Stimulated activated CD8-positive, alpha-beta memory T cell treated with anti-CD3 and anti-CD28 coated beads, Interleukin-15, amount 100 ng/mL, for 24 hours (primary cell): Measurements from ENCODE around the gene MORN4.
"Not testable (repeated sequence)": the region's sequence is repeated elsewhere in the genome, so short reads cannot be mapped to it uniquely, and the experiment has no call there.

Experiments used
- DNase-seq: peaks from one replicate; pipeline ENCODE4 v3.0.0-alpha.2; 2020; ENCODE audit warnings: low read depth

MORN4 gene

DNA sequence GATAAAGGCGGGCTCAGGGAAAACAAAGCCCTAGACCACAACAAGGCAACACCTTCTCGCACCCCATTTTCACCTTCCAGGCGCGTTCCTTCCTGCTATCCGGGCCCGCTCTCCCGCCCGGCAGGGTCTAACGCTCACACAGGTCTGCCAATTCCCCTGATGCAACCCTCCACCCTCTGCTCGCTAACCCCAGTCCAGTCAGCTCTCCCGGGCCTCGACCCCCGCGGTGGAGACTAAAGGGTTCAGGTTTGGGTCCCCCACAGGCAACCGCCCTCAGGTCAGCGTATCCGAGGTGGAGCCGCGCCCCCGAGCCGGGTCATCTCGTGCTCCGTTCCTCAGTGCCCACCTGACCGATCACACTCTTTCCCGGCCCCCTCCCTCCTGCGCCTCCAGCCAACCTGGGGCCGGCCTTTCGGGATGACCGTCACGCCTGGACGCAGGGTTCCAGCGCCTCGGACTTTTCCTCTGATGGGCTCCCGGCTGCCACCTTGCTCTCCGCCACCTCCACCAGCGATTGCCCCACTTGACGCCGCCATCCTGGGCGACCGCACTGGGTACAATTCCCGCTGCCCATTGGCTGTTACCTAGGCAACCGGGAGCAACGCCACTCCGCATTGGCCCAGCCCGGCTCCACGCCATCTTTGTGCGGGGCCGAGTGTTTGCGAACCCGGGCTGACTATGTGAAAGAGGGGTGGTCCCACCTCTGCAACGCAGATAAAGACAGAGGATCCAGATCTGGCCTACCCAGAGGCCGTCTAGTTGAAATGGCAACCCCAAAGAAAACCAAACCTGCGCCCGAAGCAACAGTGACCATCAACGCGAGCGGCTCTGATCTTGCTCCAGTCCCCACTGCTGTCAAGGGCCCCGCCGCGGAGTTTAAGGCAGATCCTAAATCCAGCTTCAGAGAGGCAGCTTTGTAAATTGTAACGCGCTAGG is at the start of gene MORN4:
MORN4 (minus strand) TSS at position 552 of the 936 bp plus-strand sequence. CDS start 13,847 bp downstream, outside the sequence.
- peak; percentile 72 for DNase-seq

DNA sequence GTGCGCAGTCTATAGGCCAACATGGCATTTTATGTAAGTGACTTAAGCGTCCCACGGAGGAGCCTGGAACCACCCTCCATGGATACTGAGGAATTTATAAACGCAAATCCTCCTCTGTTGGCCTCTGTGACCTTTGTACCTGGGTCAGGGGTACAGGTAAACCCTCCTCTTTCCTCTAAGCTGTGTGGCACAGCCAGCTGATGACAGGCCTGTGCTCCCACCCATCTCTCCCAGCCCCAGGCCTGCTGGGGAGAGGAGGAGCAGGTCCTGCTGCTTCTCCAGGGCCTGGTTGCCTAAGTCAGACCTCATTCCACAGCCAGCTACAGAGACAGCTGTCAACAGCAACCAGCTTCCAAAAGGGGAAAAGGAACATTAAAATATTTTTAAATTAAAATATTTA is 48.7 kb upstream of the MORN4 start:
- no peak for DNase-seq

DNA sequence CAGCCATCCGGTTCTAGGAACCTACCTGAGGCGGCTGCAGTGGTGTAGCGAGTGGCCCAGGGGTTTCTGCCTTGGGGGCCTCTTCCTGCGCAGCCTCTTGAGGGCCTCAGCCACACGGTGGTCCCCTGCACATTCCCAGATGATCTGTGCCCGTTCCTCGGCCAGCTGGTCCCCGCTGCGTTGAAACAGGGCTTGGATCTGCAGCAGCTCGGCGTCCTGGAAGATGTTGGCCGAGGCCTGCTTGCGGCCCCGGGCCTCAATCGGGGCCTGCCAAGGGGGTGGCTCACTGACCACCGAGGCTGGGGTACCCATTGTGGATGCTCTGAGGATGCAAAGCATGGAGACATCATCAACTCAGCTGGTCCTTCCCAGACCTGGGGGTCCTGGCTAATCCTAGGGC is 46.3 kb upstream of the MORN4 start:
- DNase-seq, result no peak

DNA sequence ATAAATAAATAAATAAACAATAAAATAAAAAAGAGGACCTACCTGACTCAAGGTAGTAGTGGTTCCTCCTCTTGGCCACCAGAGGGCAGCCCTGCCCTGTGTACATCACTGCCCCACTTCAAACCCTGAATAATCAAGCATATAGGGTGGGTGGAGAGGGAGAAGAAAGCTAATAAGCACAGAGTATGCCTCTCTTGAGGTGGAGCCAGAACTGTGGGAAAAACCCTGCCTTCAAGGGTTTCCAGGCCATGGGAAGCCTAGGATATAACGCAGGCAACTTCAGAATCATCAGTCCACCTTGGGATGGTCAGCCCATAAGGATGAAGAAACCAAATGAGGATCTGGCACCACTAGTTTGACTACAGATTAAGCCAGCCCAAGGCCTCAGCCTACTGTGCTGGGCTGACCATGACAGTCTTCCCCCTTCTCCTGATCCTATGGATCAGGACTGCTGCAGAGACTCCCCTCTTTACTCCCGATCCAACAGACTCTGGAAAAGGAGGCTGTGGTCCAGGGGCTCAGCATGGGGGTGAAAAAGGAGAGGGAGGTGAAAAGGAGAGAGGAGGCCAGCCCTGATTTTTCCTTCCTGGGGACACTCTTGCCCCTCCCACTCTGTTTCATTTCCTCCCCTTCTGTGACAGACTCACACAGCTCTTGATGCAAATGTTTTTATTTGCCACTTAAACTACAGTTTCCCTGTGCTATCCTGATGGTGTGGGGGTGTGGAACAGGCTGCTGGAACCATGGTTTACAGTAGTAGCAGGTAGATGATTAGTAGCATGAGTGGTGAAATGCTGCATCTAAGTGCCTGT is 43.7 kb upstream of the MORN4 start:
- DNase-seq, result no peak

DNA sequence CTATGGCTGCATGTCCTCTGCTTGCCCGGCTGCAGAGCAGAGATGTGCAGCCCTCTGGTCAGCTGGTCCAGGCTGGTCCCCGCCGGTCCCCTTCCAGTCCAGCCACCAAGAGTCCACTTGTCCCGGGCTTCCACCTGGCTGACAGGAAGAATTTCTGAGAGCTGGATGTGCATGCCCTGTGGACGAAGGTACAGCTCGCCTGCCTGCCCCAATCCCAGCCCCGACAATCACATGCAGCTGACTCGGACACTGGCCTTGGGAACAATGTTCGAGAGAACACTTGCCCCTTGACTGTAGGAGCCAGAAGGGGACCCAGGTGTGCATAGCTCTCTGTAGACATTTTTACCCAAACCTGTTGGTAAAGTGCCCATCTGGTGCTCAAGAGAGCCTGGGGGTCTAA is 41.9 kb upstream of the MORN4 start:
- no peak for DNase-seq

DNA sequence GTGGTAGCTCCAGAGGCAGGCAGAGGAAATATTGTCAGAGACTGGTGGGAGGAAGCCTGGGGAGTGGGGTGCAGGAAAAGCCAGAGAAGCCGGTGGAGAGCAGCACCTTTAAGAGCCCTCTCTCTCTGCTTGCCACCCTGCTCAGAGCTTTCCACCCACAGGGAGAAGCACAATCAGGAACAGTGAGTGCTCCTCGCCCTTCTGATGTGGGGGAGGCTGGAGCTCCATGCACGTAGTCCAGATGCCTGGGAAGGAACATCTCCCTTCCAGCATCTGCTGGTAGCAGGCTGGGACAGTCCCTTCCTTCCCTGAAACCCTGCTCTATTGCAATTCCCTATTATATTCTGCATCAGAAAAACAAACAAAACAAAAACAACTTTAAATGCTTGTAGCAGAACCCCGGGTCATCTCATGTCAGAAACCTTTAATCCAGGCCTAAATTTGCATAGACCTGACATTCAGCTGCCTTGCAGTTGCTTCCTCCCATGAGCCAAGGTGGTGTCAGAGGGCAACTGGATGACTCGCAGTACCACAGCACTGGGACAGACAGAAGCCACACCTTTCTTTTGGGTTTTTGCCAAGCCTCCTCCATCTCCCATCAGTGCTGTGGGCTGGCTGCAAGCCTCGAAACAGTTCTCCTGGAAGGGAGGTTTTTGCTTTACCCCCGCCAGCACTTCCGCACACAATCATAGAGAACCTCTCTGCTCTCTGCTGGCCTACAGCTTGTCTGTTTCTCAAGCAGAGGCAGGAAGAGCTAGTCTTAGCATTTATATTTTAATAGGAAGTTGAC is 40.6 kb upstream of the MORN4 start:
- DNase-seq, result no peak

DNA sequence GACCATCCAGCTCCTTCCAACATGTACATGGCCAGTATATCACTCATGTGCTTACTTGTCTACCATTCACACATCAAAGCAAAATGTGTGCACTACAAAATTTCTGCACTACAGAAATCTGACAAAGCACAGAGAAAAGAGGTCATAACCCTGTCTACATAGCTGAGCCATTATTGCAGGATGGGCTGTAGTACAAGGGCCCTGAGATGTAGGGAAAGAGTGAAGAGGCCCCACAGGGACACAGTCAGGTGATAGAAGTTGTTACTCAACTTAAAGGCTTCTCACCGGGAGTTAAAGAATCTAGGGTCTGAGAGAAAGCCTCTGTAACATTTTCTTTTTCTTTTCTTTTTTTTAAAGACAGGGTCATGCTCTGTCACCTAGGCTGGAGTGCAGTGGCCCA is 36.3 kb upstream of the MORN4 start:
- no peak for DNase-seq

DNA sequence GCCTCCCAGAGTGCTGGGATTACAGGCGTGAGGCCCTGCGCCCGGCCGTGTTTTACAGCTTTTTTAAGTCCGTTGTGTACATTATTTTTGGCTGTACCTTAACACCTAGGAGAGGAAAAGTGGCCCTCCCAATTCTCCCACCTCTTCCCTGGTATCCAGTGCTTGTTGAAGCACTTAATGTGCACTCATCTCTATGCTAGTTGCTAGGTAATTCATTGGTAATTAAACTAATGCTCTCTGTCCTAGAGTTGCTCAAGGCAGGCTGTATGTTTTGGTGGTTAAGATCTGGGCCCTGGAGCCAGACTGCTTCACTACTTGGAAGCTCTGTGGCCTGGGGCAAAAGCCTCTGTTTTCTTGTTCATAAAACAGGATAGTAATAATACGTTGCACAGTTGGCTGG is 34.2 kb upstream of the MORN4 start:
- DNase-seq, result no peak

DNA sequence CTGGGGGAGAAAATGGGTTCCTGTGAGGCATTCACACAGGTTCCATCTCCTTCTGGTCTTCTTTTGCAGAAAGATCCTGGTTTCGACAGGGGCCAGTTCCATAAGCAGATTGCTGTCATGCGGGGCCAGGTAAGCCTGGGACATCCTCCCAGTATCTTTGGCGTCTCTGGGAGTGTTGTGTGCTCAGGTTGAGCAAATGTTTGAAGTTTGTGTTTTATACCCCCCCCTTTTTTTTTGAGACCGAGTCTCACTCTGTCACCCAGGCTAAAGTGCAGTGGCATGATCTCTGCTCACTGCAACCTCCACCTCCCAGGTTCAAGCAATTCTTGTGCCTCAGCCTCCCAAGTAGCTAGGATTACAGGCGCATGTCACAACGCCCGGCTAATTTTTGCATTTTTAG is 33.7 kb upstream of the MORN4 start:
- no peak for DNase-seq

DNA sequence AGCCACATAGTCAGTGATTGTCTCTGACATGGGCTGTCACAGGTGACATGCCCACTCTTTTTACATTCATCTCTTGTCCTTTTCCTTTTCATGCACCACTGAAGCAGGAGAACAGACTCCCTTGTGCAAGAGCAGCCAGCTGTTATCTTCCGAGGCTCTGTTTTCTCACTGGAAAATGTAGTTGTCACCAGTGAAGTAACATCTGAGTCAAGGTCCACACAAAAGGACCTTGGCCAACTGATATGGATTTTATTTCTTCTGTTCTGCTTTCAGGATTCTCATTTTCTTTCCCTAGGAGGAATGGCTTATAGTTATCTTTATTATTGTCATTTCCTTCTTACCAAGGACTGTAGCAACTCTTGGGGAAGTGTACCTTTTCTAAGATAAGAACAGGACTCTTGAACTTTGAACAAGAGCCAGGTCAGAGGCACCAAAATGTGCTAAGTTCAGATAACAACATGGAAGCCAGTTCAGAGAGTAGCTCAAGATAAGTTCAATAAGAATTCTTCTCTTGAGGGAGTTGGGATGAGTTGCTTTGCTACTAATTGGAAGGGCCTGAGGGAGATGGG is 31.1 kb upstream of the MORN4 start:
- DNase-seq, result no peak

DNA sequence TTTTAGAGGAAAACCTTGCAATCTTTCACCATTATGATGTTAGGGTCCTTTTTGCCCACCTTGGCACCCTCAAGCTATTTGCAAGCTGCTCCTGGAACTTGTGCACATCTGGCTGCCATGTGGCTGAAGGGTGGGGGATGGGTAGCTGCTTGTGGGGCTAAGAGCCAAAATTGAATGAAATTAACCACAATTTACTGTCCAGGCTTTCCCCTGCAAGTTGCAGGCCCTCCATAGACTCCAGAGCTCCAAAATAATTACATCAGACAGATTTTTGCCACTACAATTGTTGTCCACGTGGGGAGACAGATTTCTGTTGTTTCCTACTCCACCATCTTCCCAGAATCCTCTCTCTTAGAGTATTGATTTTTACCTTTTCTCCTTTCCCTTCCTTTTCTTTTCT is 26.3 kb upstream of the MORN4 start:
- no peak for DNase-seq

DNA sequence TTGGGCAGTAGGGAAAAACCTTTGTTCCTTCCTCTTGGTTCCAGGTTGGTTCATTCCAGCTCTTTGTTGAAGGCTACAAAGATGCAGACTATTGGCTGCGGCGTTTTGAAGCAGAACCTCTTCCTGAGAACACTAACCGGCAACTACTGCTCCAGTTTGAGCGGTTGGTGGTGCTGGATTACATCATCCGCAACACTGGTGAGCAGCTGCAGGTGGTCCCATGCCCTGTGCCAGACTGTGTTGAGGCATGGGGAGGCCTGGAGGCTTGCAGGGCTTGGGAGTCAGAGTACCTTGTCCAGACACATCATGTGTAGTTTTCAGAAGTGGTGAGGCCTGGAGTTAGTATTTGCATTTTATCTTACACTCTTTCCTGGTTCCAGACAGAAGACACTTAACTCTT is 23.5 kb upstream of the MORN4 start:
- no peak for DNase-seq

DNA sequence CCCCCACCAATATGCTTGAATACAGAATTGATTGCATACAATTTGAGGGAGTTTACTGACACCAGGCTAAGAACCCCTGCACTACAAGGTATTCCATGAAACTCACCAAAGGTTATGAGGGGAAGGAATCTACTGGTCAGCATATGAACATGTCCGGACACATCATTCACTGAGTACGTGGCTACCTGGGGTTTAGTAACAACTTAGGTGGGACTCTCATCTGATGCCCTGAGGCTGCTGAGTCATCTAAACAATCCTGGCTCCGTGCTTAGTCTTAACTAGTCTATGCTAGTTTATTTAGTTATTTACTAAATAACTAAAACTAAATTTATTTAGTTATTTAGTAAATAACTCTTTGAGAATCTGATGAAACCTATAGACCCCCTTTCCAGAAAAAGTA is 18.5 kb upstream of the MORN4 start:
- DNase-seq, result no peak

DNA sequence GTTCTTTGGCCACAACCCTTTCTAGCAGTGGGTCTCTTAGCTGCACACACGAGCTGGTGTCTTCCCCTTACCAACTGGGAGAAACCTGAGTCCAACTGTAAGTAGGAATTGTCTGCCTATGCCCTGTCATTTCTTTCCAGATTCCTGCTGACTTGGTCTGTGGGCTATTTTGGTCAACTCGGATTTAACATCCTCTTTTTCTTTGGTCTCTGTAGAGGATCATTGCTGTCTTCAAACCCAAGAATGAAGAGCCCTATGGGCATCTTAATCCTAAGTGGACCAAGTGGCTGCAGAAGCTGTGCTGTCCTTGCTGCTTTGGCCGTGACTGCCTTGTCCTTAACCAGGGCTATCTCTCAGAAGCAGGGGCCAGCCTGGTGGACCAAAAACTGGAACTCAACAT is 17.4 kb upstream of the MORN4 start:
- DNase-seq, result no peak

DNA sequence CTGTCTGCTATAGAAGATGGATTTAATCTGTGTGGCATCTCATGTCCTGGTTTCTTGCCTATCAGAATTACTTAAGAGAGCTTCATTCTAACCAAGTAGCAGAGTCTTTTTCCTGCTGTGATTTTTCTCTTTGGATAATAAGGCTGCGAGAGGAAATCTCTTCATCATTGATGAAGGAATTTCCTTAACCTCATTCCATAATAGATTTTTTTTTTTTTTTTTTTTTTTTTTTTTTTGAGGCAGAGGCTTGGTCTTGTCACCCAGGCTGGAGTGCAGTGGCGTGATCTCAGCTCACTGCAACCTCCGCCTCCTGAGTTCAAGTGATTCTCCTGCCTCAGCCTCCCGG is 16.1 kb upstream of the MORN4 start:
- DNase-seq, result not testable (repeated sequence)

DNA sequence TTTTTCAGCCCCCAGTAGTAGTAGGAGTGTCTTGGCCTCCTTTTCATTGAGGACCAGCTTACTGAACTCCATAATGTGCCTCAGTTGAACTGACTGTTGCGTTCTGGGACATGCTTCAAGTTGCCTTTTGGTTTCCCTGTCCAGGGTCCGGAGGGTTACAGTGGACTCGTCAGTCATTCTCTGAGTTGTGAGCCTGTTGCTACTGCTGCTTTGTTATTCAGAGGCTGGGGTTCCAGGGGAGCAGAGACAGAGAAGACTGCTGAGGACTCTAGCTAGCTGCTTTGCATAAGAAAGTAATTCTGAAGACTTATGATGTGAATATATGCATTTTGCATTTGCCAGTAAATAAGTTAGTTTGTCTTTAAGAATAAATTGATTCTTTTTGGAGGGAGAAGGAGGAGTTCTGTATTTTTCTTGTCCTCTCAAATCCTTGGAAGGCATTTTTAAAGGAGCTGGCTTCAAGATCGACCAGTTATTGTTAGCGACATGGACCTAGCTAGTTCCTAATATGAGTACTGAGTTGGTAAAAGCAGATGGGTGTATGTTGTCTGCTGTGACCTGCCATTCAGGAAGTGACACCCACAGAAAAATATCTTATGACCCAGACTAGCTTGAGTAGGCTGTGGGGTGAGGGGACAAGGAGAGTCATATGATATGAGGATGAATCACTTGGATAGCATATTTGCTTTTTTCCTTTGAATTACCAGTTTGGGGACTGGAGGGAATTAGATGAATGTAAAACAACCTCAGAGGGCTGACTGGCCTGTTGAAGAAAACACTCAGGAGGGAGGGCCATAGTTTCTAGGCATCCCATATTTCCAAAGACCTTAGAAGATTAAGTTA is 15.5 kb upstream of the MORN4 start:
- DNase-seq, result no peak

DNA sequence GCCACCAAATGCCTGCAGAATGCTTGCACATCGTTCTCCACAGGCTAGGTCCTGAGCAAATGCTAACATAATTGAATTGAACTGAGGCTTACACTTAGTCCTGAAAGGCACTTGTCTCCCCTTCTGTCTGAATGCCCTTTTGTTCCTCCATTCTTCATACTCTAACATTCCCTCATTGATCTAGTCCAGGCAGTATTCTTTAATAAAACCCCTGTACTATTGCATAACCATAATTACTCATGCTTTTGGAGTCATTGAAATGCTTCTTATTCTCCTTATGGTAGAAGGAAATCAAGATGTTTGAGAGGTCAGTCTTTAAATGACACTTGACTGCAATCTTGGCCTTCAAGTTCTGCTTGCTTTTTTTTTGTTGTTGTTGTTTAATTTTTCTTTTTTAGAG is 14.3 kb upstream of the MORN4 start:
- no peak for DNase-seq

DNA sequence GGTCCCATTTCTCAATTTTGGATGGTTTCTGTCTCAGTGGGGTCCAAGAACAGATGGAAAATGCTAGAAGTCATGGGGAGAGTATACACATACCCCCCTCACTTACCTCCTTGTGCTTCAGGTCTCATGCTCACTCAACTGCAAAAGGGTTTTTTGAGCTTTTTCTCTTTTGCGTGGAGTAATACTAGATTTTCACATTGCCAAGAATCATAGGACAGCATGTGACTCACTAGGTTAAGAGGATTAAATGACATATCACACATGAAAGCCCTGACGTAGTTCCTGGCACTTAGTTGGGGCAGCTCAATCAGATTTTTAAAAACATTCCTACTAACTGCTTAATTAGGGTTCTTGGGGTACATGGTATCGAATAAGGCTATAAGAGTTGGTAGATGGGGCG is 11.6 kb upstream of the MORN4 start:
- no peak for DNase-seq

DNA sequence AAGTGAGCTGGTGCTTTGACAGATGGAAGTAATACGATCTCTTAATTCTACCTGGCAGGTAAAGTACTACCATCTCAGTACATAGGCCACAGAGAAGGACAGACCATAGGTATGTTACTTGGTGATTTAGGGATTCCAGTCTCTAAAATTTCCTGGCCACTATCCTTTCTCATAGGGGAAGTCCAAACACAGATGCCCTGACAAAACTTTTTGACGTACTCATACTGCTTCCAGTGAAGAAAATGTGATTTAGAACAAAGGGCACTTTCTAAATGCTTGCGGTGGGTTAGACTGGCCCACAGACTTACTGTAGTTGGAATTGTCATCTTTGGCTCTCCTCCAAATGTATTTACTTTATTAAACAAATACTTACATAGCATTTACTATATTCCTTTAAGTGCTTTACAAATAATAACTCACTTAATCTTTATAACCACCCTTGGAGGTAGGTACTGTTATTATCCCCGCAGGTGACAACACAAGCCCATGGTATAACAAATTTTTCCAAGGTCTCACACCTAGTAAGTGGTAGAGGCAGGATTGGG is 10.2 kb upstream of the MORN4 start:
- no peak for DNase-seq

DNA sequence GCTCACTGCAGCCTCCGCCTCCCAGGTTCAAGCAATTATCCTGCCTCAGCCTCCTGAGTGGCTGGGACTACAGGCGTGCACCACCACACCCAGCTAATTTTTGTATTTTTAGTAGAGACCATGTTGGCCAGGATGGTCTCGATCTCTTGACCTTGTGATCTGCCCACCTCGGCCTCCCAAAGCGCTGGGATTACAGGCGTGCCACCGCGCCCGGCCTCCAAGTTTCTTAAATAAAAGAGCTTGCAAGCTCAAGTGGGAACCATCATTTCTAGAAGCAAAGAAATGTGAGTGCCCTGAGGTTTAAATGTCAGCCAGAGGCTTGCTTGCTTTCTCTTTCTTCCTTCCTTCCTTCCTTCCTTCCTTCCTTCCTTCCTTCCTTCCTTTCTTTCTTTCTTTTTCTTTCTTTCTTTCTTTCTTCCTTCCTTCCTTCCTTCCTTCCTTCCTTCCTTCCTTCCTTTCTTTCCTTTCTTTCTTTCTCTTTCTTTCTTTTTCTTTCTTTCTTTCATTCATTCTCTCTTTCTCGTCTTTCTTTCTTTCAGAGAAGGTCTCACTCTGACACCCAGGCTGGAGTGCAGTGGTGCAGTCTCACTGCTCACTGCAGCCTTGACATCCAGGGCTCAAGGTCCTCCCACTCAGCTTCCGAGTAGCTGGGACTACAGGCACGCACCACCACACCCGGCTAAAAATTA is 9.3 kb upstream of the MORN4 start:
- DNase-seq, result not testable (repeated sequence)
